HG02943 (cell line): ENCODE measurements around the gene DMPK.

Source experiments
- ATAC-seq: cut with Tn5 transposase; IDR thresholded peaks from one replicate; pipeline ENCODE4 v1.9.1; 2021; ENCODE audit warnings: mild to moderate bottlenecking, low read depth, moderate library complexity; ENCODE audit not compliant: unreplicated experiment

The DMPK gene

GRCh38 chr19:45789035-45789786 lies 6.9 kb upstream of the DMPK start:
- ATAC-seq, result no peak

DNA sequence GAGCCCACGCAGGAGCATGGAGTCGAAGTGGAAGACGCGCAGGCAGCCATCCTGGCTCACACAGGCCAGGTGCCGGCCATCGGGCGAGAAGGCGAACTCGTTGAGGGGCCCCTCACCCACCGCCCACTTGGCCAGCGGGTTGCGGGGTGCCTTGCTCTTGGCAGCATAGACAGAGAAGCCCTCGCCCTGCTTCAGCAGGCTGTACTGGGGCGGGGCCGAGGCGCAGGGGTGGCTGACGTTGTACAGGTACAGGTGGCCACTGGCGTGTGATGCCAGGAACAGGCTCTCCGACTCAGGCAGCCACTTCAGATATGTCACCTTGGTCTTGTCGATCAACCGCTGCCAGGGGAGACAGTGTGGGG lies 4.2 kb upstream of the DMPK start:
- no peak for ATAC-seq

GRCh38 chr19:45785781-45786532 lies 3.7 kb upstream of the DMPK start:
- ATAC-seq, result no peak

DNA sequence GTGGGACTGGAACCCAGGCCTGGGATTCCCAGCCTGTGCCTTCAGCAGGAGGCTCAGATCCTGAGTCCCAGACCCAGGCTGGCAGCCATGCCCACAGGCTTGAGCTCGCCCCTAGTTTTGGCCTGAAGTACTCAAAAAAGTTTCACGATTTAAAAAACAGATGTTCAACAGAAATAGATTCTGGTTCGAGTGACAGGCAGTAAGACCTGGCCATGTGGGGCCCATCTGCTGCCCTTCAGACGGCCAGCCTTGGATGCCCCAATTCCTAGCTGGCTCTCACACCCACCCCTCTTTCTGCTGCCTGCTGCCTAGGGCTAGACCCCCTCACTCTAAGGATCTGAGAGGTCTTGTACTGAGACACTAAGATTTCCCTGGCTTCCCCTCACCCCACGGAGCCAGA lies 2.8 kb upstream of the DMPK start:
- ATAC-seq, result no peak

GRCh38 chr19:45784096-45784495 lies 1.8 kb upstream of the DMPK start:
- ATAC-seq, result no peak

- ATAC-seq, result no peak
These were observed 813 bp upstream of the DMPK start for GRCh38 chr19:45782820-45783785.

DNA sequence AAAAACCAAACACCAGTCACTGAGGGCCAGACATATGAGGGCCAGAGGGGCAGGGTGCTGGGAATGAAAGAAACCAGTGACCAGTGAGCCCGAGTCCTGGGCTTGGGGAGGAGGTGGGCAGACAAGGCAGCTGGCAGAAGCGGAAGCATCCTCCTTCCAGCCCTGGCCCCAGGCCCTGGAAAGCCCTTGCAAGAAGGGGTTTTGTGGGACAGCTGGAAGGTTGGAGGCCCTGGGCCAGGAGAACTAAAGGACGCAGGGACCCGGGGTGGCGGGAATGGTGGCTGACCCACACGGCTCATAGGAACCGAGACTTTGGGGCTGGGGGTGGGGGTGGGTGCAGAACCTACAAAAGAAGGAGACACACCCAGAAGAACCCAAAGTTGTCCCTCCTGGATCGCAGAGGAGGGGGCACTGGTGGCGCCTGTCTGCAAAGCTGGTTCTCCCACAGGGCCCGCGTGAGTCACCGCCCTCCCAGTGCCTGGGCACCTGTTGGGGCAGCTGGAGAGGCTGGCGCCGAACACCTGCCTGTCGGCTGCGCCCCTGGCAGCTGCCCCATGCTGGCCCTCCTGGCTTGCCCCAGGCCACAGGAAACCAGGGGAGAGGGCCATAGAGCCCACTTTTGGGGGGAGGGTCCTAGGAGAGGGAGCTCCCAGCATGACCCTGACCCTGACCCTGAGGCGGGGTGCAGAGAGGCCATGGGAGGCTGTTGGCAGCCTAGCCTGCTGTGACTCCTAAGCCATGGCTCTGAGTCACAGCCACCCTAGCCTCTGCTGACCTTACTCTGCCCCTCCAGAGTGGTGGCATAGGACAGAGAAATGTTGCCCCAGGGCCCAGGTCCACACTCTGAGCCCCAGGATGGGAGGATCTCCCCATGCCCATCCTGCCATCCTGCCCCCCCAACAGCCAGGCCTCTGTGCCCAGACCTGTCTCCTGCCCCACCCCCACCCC lies 802 bp downstream of the DMPK start:
- ATAC-seq, result no peak

GRCh38 chr19:45780448-45781213 lies 1.7 kb downstream of the DMPK start:
- no peak for ATAC-seq

- ATAC-seq, result no peak
These were observed 2.2 kb downstream of the DMPK start for GRCh38 chr19:45780146-45780447.

DNA sequence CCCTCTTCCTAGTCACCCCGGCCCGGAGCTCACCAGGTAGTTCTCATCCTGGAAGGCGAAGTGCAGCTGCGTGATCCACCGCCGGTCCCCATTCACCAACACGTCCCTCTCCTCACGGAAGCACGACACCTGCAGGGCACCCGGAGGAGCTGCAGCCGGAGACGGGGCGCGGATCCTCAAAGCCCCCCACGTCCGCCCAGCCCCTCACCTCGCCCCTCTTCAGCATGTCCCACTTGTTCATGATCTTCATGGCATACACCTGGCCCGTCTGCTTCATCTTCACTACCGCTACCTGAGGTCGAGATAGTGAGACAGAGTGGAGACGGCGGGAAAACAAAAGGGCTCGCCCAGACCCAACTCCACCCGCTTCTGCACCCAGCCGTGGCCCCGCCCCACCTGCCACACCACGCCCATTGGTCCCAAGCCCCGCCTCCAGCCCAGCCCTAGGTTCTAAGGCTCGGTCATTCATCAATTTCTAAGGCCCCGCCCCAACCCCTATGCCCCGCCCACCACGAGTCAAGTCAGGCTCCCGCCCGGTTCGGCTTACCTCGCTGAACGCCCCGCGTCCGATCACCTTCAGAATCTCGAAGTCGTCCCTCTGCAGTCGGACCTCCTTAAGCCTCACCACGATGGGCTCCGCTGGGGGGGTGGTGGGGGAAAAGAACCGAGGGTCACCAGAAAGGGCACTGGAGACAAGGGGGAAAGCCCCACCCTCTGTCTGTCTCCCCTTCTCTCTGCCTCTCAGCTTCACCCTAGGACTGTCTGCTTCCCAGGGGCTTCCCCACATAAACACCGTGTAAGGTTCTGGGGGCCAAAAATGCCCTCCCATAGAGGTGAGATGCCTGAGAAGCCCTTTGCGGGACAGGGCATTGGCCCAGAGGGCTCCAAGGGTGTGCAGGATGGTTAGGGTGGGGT lies 2.8 kb downstream of the DMPK start:
- peak; percentile 82 for ATAC-seq

GRCh38 chr19:45778010-45778661 lies 4.2 kb downstream of the DMPK start:
- no peak for ATAC-seq

DNA sequence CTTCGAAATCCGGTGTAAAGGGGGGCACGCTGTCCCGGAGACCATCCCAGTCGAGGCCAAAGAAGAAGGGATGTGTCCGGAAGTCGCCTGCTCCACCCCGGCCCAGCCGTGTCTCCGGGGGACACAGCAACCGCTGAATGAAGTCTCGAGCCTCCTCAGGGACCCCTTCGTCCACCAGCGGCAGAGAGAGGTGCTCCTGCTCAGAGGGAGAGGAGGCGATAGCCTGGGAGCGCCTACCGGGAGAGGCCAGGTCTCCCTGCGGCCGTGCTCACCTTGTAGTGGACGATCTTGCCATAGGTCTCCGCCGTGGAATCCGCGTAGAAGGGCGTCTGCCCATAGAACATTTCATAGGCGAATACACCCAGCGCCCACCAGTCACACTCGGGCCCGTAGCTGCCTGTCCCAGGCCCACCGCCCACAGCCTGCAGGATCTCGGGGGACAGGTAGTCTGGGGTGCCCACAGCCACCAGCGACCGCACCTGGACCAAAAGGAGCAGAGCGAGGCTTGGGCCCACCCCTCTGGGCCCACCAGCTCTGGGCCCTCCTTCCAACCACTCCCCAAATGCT lies 4.8 kb downstream of the DMPK start:
- ATAC-seq, result no peak

DNA sequence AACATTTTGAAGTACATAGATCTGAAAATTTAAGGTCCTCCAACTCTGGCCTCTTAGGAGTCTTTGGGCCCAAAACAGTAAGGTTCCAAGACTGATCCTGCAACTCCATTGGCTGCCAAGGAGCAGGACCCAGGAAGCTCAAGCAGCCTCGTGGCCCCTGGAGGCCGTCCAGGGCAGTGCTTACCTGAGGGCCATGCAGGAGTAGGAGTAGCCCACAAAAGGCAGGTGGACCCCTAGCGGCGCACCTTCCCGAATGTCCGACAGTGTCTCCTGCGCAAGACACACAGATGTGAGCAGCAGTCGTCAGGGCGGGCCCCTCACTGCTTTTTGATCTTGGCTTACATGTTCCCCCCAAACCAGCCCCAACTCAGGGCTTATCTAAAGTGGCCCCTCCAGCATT lies 7.5 kb downstream of the DMPK start:
- no peak for ATAC-seq

GRCh38 chr19:45773384-45773783 lies 8.9 kb downstream of the DMPK start:
- no peak for ATAC-seq

- ATAC-seq, result no peak
These were observed 9.4 kb downstream of the DMPK start for GRCh38 chr19:45772912-45773311.

DNA sequence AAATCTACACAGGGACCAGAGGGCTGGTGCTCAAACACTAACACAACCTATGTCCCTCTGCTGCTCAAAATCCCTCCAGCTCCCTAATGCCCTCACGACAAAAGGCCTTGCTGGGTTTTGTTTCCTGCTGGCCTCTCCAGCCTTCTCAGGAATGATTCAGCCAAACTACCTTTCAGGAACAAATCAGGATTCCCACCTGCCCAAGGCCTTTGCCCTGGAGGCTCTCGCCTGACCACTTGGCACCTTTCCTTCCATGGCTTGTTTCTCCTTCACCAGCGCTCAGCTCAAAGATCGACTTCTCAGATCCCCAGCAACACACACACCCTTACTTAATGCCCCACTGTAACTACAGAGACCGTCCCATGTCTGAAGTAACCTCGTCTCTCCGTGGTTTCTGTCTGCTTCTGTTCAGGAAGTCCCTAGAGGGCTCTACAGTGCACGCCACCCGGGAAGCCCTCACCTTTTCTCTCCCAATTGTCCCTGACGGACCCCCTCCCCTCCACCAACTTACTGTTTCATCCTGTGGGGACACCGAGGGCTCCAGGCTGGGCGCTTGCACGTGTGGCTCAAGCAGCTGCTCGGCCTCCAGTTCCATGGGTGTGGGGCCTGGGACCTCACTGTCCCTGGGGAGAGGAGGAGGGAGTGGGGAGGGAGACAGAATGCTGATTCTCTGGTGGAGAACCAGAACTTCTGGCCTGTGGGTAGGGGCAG lies 10.0 kb downstream of the DMPK start:
- ATAC-seq, result no peak
